Right cardiac atrium (tissue), 5 donors: Measurements from ENCODE around the gene RNF167. TPM values are rescaled to one million over a fixed set of nuclear protein-coding genes. Genes with fewer than 3 reads are reported as not detected.

ENCODE experiments used
- ATAC-seq, 2 donors: fragments of 200-7000 bp; cut with Tn5 transposase; one replicate each; pipeline versions ENCODE4 v1.8.0 to v1.9.1; 2020; ENCODE audit warnings: moderate library complexity in 2 of 2, mild to moderate bottlenecking in 1 of 2
- DNase-seq, 3 donors: peaks; one replicate each; pipeline ENCODE4 v3.0.0-alpha.2; 2020
- H3K27ac ChIP-seq: one replicate; pipeline ENCODE4 v1.5.1; 2013; ENCODE audit warnings: mild to moderate bottlenecking, low read length, control low read depth, moderate library complexity
- H3K27me3 ChIP-seq: one replicate; pipeline ENCODE4 v1.6.1; 2013; ENCODE audit not compliant: control insufficient read depth, insufficient read depth
- H3K4me1 ChIP-seq: one replicate; pipeline ENCODE4 v1.6.1; 2013; ENCODE audit warnings: low read length; ENCODE audit not compliant: control insufficient read depth, insufficient read depth
- H3K4me3 ChIP-seq: one replicate; pipeline ENCODE4 v1.5.1; 2013; ENCODE audit warnings: low read length, control low read depth
- H3K9me3 ChIP-seq: one replicate; pipeline ENCODE4 v1.6.1; 2013; ENCODE audit warnings: low read length; ENCODE audit not compliant: control insufficient read depth
- WGBS: extraction: QIAGEN DNeasy Blood & Tissue Kit; methylation state at CpG from one replicate; pipeline ENCODE4 v1.1.7; 2013; 5-methylcytosine and 5-hydroxymethylcytosine counted together
- intact Hi-C, 4 donors: fragments of 100-400 bp; cut with DNase I; formaldehyde crosslinking; loops; one replicate each; pipeline versions ENCODE4 v1.11.0 to v1.14.0; 2022 to 2023
- polyA plus RNA-seq: library from polyadenylated mRNA; stranded (reverse); fragments of 200-250 nt; gene quantifications from one replicate; pipeline ENCODE4 v1.2.3, GENCODE V29; 2013
- total RNA-seq, 4 donors: library from RNA; stranded (reverse); fragmentation: NEBNext Ultra II Directional; extraction: Animal tissue kit (Norgen Biotek cat#: 25700); gene quantifications; one replicate each; pipeline ENCODE4 v1.2.1, GENCODE V29; 2021
- donor health status: healthy with polysubstance abuse.
- donor health status: DM: no; HTN: yes; CAD: no.
- donor health status: DM: no; HTN: no; CAD: no.
- donor health status: DM: no; HTN: yes; CAD: no; lungs with severe emphysema.
- donor health status: DM: yes; HTN: yes; CAD: no.

Gene RNF167
- total and polyA plus RNA-seq, 5 donors = 76.6 to 124 (median 89.7) TPM

DNA sequence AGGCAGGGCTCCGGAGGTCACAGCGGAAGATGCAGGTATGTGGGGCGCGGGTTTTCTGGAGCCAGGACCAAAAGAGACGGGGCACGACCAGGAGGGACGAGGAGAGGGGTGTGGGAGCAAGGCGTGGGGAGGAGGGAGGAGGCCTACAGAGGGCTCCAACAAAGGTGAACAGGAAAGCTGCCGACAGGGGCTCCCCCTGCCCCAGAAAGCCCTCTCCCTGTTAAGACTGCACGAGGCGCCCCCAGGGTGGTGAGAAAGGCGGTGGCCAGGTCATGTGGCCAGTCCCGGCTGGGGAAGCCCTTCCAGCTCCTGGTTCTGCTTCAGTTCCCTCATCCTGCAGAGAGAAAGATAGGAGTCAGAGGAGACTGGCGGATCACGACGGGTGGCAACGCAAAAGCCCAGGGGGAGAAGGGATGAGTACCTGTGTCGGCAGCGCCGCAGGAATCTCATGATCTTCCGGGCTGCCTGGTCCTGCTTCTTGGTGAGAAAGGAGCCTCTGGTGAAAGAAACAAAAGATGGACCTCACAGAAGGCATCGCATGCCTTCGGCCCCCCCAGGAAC is 28.5 kb downstream of the RNF167 start:
- WGBS = 30% methylated on average over 23 of the region's 23 CpGs
- H3K4me1 ChIP-seq = peaks cover 2% of the 10 kb centered on the region
- peak in 1 of 3 donors; percentile 71 for DNase-seq
- no peaks in the 10 kb centered on the region for H3K9me3 ChIP-seq
- H3K4me3 ChIP-seq = peak overlapping the region; percentile 22
- no peak for ATAC-seq
- intact Hi-C loops = no loop called here
- no peaks in the 10 kb centered on the region for H3K27me3 ChIP-seq
- peak overlapping the region; percentile 72 for H3K27ac ChIP-seq

DNA sequence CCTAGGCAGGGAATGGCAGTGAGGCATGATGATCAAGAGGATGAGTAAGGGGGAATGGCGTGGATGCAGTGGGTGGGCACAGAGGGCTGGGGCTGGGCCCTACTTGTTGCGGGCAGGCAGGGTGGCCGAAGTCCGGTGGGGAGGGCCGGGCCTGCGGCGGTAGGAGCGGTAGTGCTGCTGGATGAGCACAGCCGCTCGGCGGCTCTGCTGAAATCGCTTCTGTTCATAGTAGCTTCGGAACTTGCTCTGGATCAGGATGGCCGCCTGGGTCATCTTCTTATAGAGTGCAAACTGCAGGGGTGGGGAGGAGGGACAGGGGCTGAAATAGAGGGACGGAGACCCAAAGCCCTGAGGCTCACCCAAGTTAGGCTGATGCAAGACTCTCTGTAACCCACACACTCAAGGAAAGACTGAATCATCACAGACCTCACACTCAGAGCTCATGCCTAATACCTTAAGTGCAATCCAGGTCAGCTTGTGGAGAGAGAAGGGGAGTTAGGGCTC is 29.0 kb downstream of the RNF167 start:
- intact Hi-C loops = no loop called here
- DNase-seq = no peak
- H3K27ac ChIP-seq = peak overlapping the region; percentile 72
- no peak for ATAC-seq
- WGBS = 74% methylated on average over 15 of the region's 15 CpGs
- no peak overlapping the region for H3K4me3 ChIP-seq
- no peaks in the 10 kb centered on the region for H3K27me3 ChIP-seq
- peaks cover 4% of the 10 kb centered on the region for H3K4me1 ChIP-seq
- no peaks in the 10 kb centered on the region for H3K9me3 ChIP-seq

DNA sequence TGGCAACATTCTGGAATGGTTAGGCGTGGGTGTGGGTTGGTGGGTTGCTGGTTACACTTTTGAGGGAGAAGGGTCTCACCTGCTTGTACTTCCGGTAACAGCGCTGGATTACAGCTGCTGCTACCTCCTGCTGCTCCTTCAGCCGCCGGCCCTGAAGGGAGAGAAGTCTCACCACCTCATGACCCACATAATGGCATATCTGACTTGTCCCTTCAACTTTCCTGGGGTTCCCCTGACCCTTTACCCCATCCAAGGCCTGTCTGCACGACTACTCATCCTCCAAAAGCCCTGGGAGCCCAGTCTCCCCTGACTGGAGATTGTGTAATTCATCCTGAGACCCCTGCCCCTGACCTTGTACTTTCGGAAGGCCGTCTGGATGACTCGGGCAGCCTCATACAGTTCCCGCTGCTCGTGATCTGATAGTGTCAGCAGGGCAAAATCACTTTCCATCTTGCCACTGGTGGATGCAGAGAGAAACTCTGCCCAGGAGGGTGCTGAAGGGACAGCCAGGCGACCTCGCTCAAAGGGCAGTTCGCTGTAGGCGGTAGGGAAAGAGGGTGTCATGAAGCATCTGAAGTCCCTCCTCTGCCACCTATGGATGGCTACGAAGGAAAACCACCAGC is 29.6 kb downstream of the RNF167 start:
- DNase-seq (no peak), ATAC-seq (no peak)
- no peaks in the 10 kb centered on the region for H3K27me3 ChIP-seq
- 80% methylated on average over 16 of the region's 16 CpGs for WGBS
- H3K4me1 ChIP-seq = peaks cover 4% of the 10 kb centered on the region
- no peak overlapping the region for H3K4me3 ChIP-seq
- intact Hi-C loops = loop anchor here in 1 of 4 donors (10.0 kb wide), 1 partner anchor 85 kb away; no protein-coding TSS in a partner anchor
- H3K9me3 ChIP-seq = no peaks in the 10 kb centered on the region
- peak overlapping the region; percentile 10 for H3K27ac ChIP-seq

DNA sequence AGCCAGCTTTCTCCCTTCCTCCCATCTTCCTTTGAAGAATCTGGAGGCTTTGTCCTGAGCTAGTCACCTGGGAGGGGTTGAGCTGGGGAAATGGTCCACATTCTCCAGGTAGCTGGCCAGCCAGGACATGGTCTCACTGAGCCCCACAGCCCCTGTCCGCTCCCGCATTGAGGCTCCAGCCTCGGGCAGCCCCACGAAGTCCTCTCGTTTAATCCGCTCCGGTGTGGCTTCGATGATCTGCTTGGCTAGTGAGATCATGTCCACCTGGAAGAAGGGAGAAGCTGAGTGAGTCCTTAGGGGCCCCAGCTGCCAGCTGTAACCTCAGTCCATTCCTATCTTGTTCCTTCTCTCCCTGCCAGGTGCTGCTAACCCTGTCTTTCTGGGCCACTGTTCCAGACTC is 30.2 kb downstream of the RNF167 start:
- no peak overlapping the region for H3K4me3 ChIP-seq
- DNase-seq (no peak), ATAC-seq (no peak)
- H3K27me3 ChIP-seq = no peaks in the 10 kb centered on the region
- intact Hi-C loops = loop anchor here in 1 of 4 donors (10.0 kb wide), 1 partner anchor 85 kb away; no protein-coding TSS in a partner anchor
- no peaks in the 10 kb centered on the region for H3K9me3 ChIP-seq
- H3K27ac ChIP-seq = no peak overlapping the region
- peaks cover 8% of the 10 kb centered on the region for H3K4me1 ChIP-seq
- 91% methylated on average over 8 of the region's 8 CpGs for WGBS

DNA sequence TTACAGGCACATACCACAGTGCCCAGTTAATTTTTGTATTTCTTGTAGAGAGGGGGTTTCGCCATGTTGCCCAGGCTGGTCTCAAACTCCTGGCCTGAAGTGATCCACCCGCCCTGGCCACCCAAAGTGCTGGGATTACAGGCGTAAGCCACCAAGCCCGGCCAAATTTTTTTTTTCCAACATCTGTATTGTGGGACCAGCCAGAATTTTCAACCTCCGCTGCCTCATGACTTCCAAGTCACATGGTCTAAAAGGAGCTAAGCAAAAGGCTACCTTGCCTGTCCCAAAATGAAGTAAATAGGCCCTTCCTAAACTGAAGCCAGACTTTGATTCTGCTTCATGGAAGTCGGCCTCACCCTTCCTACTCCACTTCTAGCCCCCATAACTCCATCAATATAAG is 31.8 kb downstream of the RNF167 start:
- H3K9me3 ChIP-seq = no peaks in the 10 kb centered on the region
- intact Hi-C loops = loop anchor here in 1 of 4 donors (10.0 kb wide), 1 partner anchor 83 kb away; no protein-coding TSS in a partner anchor
- H3K27me3 ChIP-seq = no peaks in the 10 kb centered on the region
- ATAC-seq (no peak), DNase-seq (no peak)
- H3K4me3 ChIP-seq = no peak overlapping the region
- 84% methylated on average over 6 of the region's 6 CpGs for WGBS
- H3K27ac ChIP-seq = no peak overlapping the region
- H3K4me1 ChIP-seq = peaks cover 8% of the 10 kb centered on the region

DNA sequence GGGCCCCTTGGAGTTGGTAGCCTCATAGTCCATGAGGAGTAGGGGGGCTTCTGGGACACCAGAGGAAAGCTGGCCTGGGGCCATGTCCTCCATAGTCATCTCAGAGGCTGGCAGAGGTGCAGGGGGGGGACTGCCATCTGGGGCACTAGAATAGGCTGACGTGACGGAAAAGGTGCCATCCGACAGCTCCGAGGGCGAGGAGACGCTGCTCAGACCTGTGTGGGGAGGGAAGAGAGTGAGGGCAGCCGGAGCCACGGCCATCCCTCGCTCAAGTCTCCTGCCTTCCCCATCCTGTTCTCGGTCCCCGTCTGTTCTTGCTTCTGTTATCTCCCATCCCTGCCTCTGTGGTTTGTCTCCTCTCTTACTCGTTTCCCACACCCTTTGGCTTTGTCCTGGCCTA is 32.3 kb downstream of the RNF167 start:
- intact Hi-C loops = loop anchor here in 1 of 4 donors (10.0 kb wide), 1 partner anchor 82 kb away; no protein-coding TSS in a partner anchor
- ATAC-seq (no peak), DNase-seq (no peak)
- H3K27ac ChIP-seq = no peak overlapping the region
- peaks cover 8% of the 10 kb centered on the region for H3K4me1 ChIP-seq
- WGBS = 80% methylated on average over 12 of the region's 12 CpGs
- no peaks in the 10 kb centered on the region for H3K9me3 ChIP-seq
- no peak overlapping the region for H3K4me3 ChIP-seq
- no peaks in the 10 kb centered on the region for H3K27me3 ChIP-seq

DNA sequence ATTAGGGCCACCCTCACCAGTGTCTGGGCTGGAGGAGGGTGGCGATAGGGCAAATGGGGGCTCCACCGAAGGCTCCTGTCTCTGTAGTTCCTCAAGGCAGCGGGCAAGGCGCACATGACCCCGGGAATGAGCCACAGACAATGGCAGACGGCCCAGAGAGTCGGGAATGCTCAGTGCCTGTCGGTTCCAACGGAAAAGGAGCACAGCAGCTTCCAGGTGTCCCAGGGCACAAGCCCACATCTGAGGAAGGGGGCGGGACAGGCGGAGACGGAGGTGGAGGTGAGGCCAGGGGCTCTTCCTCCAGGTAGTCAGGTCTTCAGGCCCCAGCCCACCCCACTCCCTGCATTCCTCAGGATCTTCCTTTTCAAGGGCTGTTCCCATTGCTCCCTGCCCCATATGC is 32.7 kb downstream of the RNF167 start:
- ATAC-seq (no peak), DNase-seq (no peak)
- 76% methylated on average over 12 of the region's 12 CpGs for WGBS
- Histone ChIP-seq H3K27ac (peak overlapping the region; percentile 1), H3K27me3 (no peaks in the 10 kb centered on the region), H3K4me3 (no peak overlapping the region), H3K4me1 (peaks cover 8% of the 10 kb centered on the region), H3K9me3 (no peaks in the 10 kb centered on the region)
- intact Hi-C loops = loop anchor here in 1 of 4 donors (10.0 kb wide), 1 partner anchor 82 kb away; no protein-coding TSS in a partner anchor

DNA sequence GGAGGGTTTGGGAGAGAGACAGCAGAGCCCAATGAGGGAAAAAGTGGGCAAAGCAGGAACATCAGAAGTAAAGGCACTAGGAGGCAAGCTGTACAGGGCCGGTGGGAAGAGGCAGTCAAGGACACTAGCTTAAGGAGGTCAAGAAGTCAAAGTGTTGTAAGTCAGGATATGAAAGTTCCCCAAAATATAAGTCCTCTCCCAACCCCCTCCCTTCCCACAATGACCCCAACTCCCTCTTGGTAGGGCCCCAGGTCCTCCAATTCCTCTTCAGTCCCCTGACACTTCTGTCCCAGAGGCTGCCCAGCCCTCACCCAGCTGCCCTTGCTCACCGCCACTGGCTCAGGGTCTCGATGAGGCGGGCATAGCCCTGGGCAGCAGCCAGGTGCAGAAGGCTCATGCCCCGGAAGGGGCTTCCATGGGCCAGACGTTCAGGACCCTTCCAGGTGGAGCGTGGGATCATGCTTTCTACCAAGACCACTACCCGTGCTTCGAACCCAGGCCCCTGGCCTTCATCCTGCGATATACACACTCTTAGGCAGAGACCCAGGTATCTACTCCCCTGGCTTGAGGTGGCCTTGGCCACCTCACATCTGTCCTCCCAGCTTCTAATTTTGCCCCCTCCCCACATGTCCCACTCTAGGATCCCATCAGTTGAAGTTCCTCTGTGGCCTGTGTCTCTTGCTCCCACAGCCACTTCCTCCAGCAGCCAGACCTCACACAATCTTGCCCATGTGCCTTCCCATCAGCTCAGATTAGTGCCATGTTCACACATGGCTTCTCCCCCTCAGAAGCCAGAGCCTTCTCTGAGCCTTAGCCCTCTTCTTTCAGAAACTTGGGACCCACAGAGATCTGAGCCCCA is 33.4 kb downstream of the RNF167 start:
- ATAC-seq = no peak
- DNase-seq = no peak
- Histone ChIP-seq H3K4me1 (peaks cover 8% of the 10 kb centered on the region), H3K9me3 (no peaks in the 10 kb centered on the region), H3K27me3 (no peaks in the 10 kb centered on the region), H3K27ac (peak overlapping the region; percentile 73), H3K4me3 (no peak overlapping the region)
- WGBS = 89% methylated on average over 10 of the region's 10 CpGs
- intact Hi-C loops = loop anchor here in 1 of 4 donors (10.0 kb wide), 1 partner anchor 81 kb away; no protein-coding TSS in a partner anchor

DNA sequence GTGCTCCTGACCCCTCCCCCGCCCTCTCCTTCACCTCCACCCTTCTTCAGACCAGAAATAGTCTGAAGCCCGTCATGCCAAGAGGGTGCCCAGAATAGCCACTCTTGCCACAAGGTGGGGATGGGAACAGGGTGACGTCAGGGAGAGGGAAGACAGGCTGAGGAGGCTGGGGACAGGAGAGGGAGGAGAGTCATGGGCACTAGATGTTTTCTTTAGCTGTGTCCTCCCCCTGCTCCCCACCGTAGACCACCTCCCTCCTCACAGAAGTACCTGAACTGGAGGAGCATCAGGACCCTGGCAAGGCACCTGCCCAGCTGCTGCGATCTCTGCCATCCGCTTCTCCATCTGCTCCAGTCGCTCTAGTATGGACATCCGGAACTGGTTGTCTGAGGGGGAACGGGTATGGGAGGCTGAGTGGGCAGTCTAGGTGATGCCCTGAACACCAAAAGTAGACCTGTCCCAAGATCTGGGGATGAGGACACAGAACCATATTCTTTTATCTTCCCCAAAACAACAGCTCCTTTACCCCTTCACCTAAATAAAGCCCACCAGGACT is 34.1 kb downstream of the RNF167 start:
- ATAC-seq (peak; percentile 56 to 57), DNase-seq (no peak)
- Histone ChIP-seq H3K4me1 (peaks cover 8% of the 10 kb centered on the region), H3K27me3 (no peaks in the 10 kb centered on the region), H3K27ac (peak overlapping the region; percentile 73), H3K9me3 (no peaks in the 10 kb centered on the region), H3K4me3 (no peak overlapping the region)
- intact Hi-C loops = loop anchor here in 1 of 4 donors (10.0 kb wide), 1 partner anchor 81 kb away; no protein-coding TSS in a partner anchor
- WGBS = 80% methylated on average over 9 of the region's 9 CpGs

DNA sequence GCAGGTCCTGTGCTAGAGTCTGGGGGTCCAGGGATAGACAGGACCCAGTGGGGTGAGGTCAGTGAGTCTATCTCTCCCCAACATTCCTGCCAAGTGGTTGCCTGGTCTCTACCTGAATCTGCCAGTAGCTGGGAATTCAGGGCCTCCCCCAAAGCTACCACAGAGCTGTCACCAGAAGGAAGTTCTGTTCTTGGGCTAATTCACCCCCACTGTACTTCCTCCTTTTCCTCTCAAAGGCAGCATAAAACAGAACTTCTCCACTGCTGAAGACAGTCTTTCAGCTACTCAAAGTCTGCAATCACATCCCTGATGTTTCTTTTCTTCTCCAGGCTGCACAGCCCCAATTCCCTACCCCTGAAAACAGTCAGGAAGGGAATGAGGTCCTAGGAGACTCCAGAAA is 38.7 kb downstream of the RNF167 start:
- H3K4me3 ChIP-seq = no peak overlapping the region
- H3K9me3 ChIP-seq = no peaks in the 10 kb centered on the region
- intact Hi-C loops = loop anchor here in 1 of 4 donors (10.0 kb wide), 1 partner anchor 76 kb away; no protein-coding TSS in a partner anchor
- H3K4me1 ChIP-seq = peaks cover 6% of the 10 kb centered on the region
- ATAC-seq = no peak
- no peak for DNase-seq
- no peaks in the 10 kb centered on the region for H3K27me3 ChIP-seq
- no peak overlapping the region for H3K27ac ChIP-seq
